Left ventricle myocardium inferior (tissue), 1 donor: Measurements from ENCODE around the gene TRPV5. TPM values are rescaled to one million over a fixed set of nuclear protein-coding genes. Genes with fewer than 3 reads are reported as not detected.

ENCODE experiments used
- DNase-seq: peaks from one replicate; pipeline ENCODE4 v3.0.0-alpha.2; 2020
- H3K27ac ChIP-seq: fragments of 200-600 bp; replicated peaks from 2 replicates; pipeline ENCODE4 v1.8.0; 2021
- H3K27me3 ChIP-seq: fragments of 200-600 bp; 2 replicates; pipeline ENCODE4 v1.8.0; 2021; ENCODE audit warnings: low read depth
- H3K36me3 ChIP-seq: fragments of 200-600 bp; 2 replicates; pipeline ENCODE4 v1.8.0; 2021
- H3K4me1 ChIP-seq: fragments of 200-600 bp; 2 replicates; pipeline ENCODE4 v1.8.0; 2021
- H3K4me3 ChIP-seq: fragments of 200-600 bp; 2 replicates; pipeline ENCODE4 v1.8.0; 2021; ENCODE audit warnings: mild to moderate bottlenecking, moderate library complexity
- H3K9me3 ChIP-seq: fragments of 200-600 bp; replicated peaks from 2 replicates; pipeline ENCODE4 v1.8.0; 2021
- CTCF ChIP-seq: fragments of 200-600 bp; IDR thresholded peaks from 2 replicates; pipeline ENCODE4 v1.8.0; 2021; ENCODE audit warnings: antibody characterized with exemption, mild to moderate bottlenecking, borderline replicate concordance
- intact Hi-C: fragments of 100-400 bp; cut with micrococcal nuclease; formaldehyde crosslinking; loops from one replicate; pipeline ENCODE4 v1.11.0; 2022
- total RNA-seq: library from RNA; stranded (reverse); fragmentation: NEBNext Ultra II Directional; extraction: Animal tissue kit (Norgen Biotek cat#: 25700); gene quantifications from one replicate; pipeline ENCODE4 v1.2.1, GENCODE V29; 2021
- donor health status: DM: no; HTN: yes; CAD: no; lungs with severe emphysema.

Gene TRPV5
- total RNA-seq, 1 donor from 2014 or later: not detected

DNA sequence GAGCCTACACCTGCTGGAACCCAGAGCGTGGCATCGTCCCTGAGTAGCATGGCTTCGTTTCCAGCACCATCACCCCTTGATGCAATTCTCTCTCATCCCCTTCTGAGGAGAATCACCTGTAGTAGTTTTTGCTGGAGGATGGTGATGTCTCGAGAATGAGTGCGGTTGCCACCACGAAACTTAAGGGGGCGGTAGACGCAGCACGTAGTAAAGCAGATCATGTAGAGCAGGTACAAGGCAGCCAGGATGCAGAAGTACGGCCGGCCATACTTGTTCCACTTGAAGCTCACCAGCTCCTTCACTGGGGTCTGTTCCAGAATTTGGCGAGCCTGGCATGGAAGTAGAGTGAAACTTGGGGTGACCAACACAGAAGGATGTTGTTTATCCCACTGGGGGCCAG, 8.1 kb downstream of the TRPV5 start:
- no peak overlapping the region for H3K27ac ChIP-seq
- DNase-seq: no peak
- H3K4me3 ChIP-seq: no peak overlapping the region
- intact Hi-C loops: no loop called here
- no peaks in the 10 kb centered on the region for H3K9me3 ChIP-seq
- peaks cover 4% of the 10 kb centered on the region for H3K27me3 ChIP-seq
- no peaks in the 10 kb centered on the region for H3K36me3 ChIP-seq
- H3K4me1 ChIP-seq: no peaks in the 10 kb centered on the region
- TF ChIP-seq CTCF: no peak

- H3K27ac ChIP-seq: no peak overlapping the region
- DNase-seq: no peak
- H3K4me3 ChIP-seq: no peak overlapping the region
- no peak for TF ChIP-seq CTCF
- H3K4me1 ChIP-seq: no peaks in the 10 kb centered on the region
- H3K9me3 ChIP-seq: no peaks in the 10 kb centered on the region
- H3K27me3 ChIP-seq: peaks cover 9% of the 10 kb centered on the region
- intact Hi-C loops: no loop called here
- no peaks in the 10 kb centered on the region for H3K36me3 ChIP-seq
Measured at GRCh38 chr7:142923391-142923790, 10.2 kb downstream of the TRPV5 start.

- no peak overlapping the region for H3K27ac ChIP-seq
- no peaks in the 10 kb centered on the region for H3K36me3 ChIP-seq
- peaks cover 20% of the 10 kb centered on the region for H3K27me3 ChIP-seq
- H3K4me1 ChIP-seq: no peaks in the 10 kb centered on the region
- H3K4me3 ChIP-seq: no peak overlapping the region
- H3K9me3 ChIP-seq: no peaks in the 10 kb centered on the region
- no peak for TF ChIP-seq CTCF
- intact Hi-C loops: no loop called here
- DNase-seq: no peak
Measured at GRCh38 chr7:142919656-142920055, 13.9 kb downstream of the TRPV5 start.

DNA sequence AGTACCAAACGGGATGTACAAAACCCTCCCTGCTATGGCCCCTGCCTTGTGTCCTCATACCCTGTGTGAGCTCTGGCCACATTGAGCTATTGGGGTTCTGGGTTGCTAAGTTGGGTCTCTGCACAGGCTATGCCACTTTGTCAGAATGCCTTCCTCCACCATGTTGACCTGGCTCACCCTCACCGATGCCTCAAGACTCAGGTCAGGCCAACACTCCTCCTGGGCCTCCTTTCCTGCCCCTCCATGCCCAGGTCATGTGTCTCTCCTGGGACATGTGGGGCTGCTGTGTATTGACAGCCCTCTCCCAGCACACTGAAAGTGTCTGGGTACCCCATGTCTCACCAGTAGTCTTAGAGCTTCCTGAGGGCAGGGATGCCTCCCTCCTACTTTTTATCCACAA, 14.6 kb downstream of the TRPV5 start:
- H3K27me3 ChIP-seq: peaks cover 20% of the 10 kb centered on the region

GRCh38 chr7:142917447-142917846, 16.1 kb downstream of the TRPV5 start:
- no peaks in the 10 kb centered on the region for H3K9me3 ChIP-seq
- H3K27ac ChIP-seq: no peak overlapping the region
- intact Hi-C loops: no loop called here
- H3K4me3 ChIP-seq: no peak overlapping the region
- H3K4me1 ChIP-seq: no peaks in the 10 kb centered on the region
- DNase-seq: no peak
- no peak for TF ChIP-seq CTCF
- peaks cover 32% of the 10 kb centered on the region for H3K27me3 ChIP-seq
- H3K36me3 ChIP-seq: no peaks in the 10 kb centered on the region

More for the DNA sequence above, 14.6 kb downstream of the TRPV5 start:
- no peak for DNase-seq
- no peaks in the 10 kb centered on the region for H3K4me1 ChIP-seq
- H3K27ac ChIP-seq: no peak overlapping the region
- H3K36me3 ChIP-seq: no peaks in the 10 kb centered on the region
- intact Hi-C loops: no loop called here
- H3K9me3 ChIP-seq: no peaks in the 10 kb centered on the region
- no peak for TF ChIP-seq CTCF
- H3K4me3 ChIP-seq: no peak overlapping the region

DNA sequence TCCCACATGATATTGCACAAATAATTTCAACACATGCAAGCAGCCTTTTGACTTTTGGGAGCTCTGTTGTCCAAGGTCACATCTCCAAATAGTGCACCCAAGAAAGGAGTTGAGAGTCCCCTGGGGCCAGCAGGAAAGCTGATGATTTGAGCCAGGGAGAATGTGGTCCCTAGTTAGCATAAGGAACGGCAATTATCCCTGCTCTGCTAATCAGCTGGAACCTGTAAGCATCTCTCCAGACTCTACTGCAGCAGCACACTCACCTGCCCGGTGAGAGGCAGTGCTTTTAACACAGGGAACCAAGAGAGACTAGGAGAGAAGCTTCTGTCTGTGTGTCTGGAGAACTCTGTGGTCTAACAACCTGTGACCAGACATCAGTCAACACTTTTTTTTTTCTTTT, 17.0 kb downstream of the TRPV5 start:
- Histone ChIP-seq H3K9me3 (no peaks in the 10 kb centered on the region), H3K4me3 (no peak overlapping the region), H3K36me3 (no peaks in the 10 kb centered on the region), H3K27ac (no peak overlapping the region), H3K4me1 (no peaks in the 10 kb centered on the region), H3K27me3 (peaks cover 41% of the 10 kb centered on the region)
- intact Hi-C loops: no loop called here
- TF ChIP-seq CTCF: no peak
- no peak for DNase-seq
